GM12892 (cell line): ENCODE data around the gene MNS1.

Experiments
- POLR2A ChIP-seq: IDR thresholded peaks from 2 replicates; pipeline ENCODE4 v1.6.1; 2011; ENCODE audit warnings: low read depth, low read length, control low read depth
- POLR2AphosphoS5 ChIP-seq: IDR thresholded peaks from 2 replicates; pipeline ENCODE4 v1.6.1; 2011; ENCODE audit warnings: low read depth, low read length, control low read depth
- TAF1 ChIP-seq: IDR thresholded peaks from 2 replicates; pipeline ENCODE4 v1.6.1; 2011; ENCODE audit warnings: low read depth, mild to moderate bottlenecking, control low read depth, low read length, borderline replicate concordance

DNA sequence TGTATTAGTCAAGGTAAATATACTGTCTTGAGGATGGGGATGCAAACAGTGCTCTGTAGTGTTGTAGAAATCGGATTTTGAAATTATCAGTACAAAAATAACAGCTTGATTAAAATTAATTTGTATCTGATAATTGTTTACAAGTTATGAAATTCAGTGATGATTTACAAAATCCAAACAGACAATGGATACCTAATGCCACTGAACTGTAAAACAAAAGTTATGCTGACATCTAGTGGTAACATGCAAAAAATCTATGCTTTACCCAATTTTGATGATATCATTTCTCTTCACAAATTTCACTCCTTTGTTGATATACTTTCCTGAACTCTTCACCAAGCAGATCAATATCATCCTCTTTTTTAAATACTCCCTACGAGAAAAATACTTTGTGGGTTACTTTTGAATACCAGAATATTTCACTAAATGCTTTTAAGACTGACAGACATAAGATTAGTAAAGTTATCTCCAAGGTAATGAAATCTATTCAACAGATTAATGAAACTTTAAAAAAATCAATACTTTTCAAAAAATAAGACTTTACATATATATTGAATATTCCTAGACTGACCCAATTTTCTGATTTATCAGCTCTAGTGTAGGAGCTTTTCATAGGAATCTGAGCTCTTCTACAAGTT is 36.0 kb downstream of the MNS1 start:
- no peak for TF ChIP-seq POLR2A
- TF ChIP-seq TAF1: no peak
- no peak for TF ChIP-seq POLR2AphosphoS5
